Activated naive CD8-positive, alpha-beta T cell treated with anti-CD3 and anti-CD28 coated beads, Interleukin-2, amount 10 ng/mL, durations not matched to agents 7 days and 5 days (primary cell): ENCODE data around the gene RCOR1. TPM values are rescaled to one million over a fixed set of nuclear protein-coding genes. Genes with fewer than 3 reads are reported as not detected.

ENCODE experiments used
- ATAC-seq: fragments of 150-1000 bp; cut with Tn5 transposase; one replicate; pipeline ENCODE4 v1.10.0; 2021; ENCODE audit warnings: low read depth, moderate library complexity
- POLR2A ChIA-PET: fragments of 350-600 bp; sonication (Branson Sonifier 250); formaldehyde crosslinking; loops from one replicate; lab custom pipeline; 2021; ENCODE audit warnings: antibody characterized with exemption; lab: Charles Lee
- DNase-seq: peaks from one replicate; pipeline ENCODE4 v3.0.0; 2021
- H3K27ac Mint-ChIP-seq: one replicate; pipeline ENCODE4 v1.8.0; 2022; ENCODE audit warnings: mild to moderate bottlenecking, mixed read lengths
- H3K27me3 Mint-ChIP-seq: one replicate; pipeline ENCODE4 v1.8.0; 2022; ENCODE audit warnings: mild to moderate bottlenecking, moderate library complexity, mixed read lengths
- H3K36me3 Mint-ChIP-seq: one replicate; pipeline ENCODE4 v1.8.0; 2021; ENCODE audit warnings: mild to moderate bottlenecking, mixed read lengths
- H3K4me1 Mint-ChIP-seq: one replicate; pipeline ENCODE4 v1.8.0; 2021; ENCODE audit warnings: mixed read lengths
- H3K4me3 Mint-ChIP-seq: one replicate; pipeline ENCODE4 v1.8.0; 2022; ENCODE audit warnings: mild to moderate bottlenecking, moderate library complexity, mixed read lengths
- H3K9me3 Mint-ChIP-seq: one replicate; pipeline ENCODE4 v1.8.0; 2021; ENCODE audit warnings: mixed read lengths
- total RNA-seq, 2 experiments: library from RNA; stranded (reverse); gene quantifications; one replicate each; pipeline ENCODE4 v1.2.3, GENCODE V29; 2021

The RCOR1 gene
- total RNA-seq, 2 experiments from 2014 or later, result 21.7 to 24.3 TPM

DNA sequence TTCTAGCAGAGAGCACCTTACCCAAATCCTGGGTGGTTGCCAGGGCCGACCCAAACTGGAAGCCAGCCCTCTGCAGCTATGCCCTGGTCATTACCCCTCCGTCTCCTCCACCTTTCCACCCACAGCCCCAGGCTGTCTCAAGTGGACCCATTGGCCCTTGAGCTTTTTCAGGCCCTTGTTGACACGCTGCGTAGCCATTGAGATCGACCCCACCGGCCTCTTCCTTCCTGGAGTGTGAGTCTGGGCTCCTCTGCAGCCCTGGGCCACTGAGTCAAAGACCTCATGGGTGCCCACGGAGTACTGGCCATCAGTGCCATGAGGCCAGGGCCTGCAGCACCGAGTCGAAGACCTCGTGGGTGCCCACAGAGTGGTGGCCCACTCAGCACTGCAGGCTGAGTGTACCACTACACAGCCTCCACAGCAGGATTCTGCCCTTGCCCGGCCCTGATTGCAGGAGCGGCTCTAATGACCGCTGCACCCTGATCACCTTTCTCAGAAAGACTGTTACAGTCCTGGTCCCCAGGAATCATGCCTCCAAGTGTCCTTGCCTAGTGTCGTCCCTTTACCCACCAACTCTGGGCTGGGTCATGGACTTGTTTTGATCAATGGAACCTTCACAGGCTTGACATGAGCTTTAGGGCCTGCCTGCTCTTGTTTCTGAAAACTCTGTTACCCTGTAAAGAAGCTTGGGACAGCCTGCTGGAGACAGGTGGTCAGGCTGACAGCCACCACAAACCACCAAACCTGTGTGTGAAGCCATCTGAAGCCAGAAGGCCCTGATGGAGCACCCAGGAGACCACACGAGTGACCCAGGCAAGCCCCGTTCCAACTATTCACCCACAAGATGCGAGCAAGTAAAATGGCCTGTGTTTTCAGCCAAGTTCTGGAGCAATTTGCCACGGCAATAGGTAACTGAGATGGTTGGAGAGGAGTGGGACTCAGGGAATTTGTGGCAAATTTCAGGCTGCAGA lies 145.2 kb downstream of the RCOR1 start:
- ATAC-seq, result no peak
- no peak for DNase-seq
- Mint-ChIP-seq H3K36me3 (peaks cover 5% of the 10 kb centered on the region), H3K9me3 (peaks cover under 1% of the 10 kb centered on the region), H3K27ac (no peak overlapping the region), H3K4me1 (peaks cover 3% of the 10 kb centered on the region), H3K27me3 (no peaks in the 10 kb centered on the region), H3K4me3 (no peak overlapping the region)
- POLR2A ChIA-PET, result interaction anchor here (0.6 kb wide), 1 partner anchor 73 kb away, joined by 10 read pairs; no protein-coding TSS in a partner anchor

DNA sequence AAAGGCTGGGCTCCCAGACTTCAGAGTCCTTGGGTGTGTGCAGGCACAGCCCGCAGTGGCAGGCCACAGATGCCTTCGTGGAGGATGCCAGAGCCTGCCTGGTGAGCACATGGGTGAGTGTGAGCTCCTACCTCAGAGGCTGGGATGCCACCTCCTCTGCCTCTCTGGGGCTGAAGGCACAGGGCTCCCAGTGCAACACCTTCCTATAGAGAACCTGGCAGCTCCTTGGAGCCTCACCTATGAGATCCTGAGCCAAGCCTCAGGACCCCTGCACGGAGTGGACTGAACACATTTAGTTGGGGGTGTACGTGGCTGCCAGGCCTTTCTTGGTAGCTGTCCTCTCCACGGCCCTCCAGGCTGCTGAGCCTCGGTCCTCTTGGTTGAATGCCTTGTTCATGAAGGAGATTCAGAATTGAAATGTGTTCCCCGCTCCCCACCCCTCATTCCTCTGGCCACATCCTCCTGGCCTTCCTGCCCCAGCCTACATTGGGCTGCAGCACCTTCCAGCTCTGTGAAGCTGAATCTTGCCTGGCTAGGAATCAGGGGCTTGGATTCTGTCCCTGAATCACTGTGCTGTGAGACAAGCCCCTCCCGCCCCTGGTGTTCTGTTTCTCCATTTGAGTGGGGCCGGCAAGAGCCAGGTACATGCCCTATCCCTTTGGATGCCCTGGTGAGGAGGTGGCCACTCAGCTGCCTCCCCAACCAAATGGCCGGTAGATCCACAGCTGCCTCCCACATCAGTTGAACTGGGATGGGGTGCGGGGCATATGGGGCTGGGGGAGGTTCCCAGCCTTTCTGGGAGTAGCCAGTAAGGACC lies 146.1 kb downstream of the RCOR1 start:
- POLR2A ChIA-PET, result no interaction called here
- peaks cover 2% of the 10 kb centered on the region for H3K9me3 Mint-ChIP-seq
- ATAC-seq, result no peak
- H3K4me1 Mint-ChIP-seq, result peaks cover 3% of the 10 kb centered on the region
- DNase-seq, result no peak
- H3K36me3 Mint-ChIP-seq, result peaks cover 8% of the 10 kb centered on the region
- H3K4me3 Mint-ChIP-seq, result no peak overlapping the region
- no peak overlapping the region for H3K27ac Mint-ChIP-seq
- H3K27me3 Mint-ChIP-seq, result no peaks in the 10 kb centered on the region

DNA sequence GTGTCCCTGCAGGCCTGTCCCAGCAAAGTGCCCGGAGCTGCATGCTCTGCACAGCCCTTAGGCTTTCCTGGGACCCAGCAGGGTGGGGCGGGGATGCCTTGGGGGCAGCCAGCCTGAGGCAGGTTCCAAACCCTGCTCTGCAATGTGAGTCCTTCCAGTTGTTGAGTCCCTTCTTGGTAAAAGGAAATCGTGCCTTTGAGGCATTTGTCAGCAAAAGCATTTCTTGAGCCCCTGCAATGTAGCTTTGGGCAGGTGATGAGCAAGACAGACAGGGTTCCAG lies 146.7 kb downstream of the RCOR1 start:
- Mint-ChIP-seq H3K27ac (no peak overlapping the region), H3K9me3 (peaks cover 2% of the 10 kb centered on the region), H3K27me3 (no peaks in the 10 kb centered on the region), H3K4me3 (no peak overlapping the region), H3K36me3 (peaks cover 9% of the 10 kb centered on the region), H3K4me1 (peaks cover 3% of the 10 kb centered on the region)
- DNase-seq (no peak), ATAC-seq (no peak)
- POLR2A ChIA-PET, result no interaction called here

DNA sequence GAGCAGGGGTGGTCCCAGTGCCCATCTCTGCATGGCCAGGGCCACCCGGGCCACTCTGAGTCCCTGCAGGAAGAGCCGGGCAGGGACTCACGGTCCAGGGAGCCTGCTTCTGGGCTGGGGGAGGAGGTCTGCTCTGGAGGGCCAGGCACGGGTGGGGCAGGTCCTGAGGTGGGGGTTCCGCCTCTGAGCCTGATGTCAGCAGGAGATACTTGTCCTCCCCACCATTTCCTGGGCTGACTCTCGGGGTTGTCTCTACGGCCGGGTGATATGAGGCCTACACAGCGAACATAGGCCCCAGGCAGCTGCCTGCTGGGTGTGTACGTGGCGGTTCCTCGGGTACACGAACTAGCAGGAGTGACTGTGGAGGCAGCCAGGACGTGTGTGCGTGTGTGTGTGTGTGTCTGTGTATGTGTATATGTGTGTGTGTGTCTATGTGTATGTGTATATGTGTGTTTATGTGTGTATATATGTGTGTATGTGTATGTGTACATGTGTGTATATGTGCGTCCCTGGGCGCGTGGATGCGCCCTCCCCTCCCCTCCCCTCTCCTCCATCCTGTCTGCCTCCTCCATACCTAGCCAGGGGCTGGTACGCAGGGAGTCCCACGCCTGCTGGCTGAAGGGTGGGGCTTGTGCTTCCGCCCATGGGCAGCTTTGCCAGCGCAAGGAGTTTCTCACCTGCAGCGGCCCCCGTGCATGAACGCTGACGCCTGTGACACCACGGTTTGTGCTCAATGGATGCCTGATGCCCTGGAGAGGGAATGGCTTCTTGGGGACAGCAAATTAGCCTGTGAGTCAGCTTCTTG lies 154.4 kb downstream of the RCOR1 start:
- H3K4me1 Mint-ChIP-seq, result no peaks in the 10 kb centered on the region
- H3K27ac Mint-ChIP-seq, result no peak overlapping the region
- POLR2A ChIA-PET, result no interaction called here
- peaks cover 2% of the 10 kb centered on the region for H3K9me3 Mint-ChIP-seq
- no peak overlapping the region for H3K4me3 Mint-ChIP-seq
- peaks cover 5% of the 10 kb centered on the region for H3K36me3 Mint-ChIP-seq
- H3K27me3 Mint-ChIP-seq, result no peaks in the 10 kb centered on the region
- no peak for ATAC-seq
- DNase-seq, result no peak

DNA sequence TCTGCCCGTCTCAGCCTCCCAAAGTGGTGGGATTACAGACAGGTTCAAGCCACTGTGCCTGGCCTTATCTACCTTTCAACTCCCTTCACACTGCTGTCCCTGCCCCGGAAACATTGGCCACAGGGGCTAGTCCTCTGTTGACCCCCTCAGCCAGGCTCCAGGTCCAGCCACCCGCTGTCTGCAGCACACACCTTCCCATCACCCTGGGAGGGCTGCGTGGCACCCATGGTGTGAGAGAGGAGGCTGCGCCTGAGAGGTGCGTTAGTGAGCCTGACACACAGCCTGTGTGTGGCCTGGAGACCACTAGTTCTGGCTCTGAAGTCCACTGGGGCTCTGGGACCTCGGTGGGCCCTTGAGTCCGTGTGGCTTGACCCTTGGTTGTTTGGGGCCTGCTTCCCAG lies 156.4 kb downstream of the RCOR1 start:
- POLR2A ChIA-PET, result no interaction called here
- Mint-ChIP-seq H3K36me3 (no peaks in the 10 kb centered on the region), H3K9me3 (no peaks in the 10 kb centered on the region), H3K27me3 (no peaks in the 10 kb centered on the region), H3K4me1 (no peaks in the 10 kb centered on the region), H3K4me3 (no peak overlapping the region), H3K27ac (no peak overlapping the region)
- DNase-seq (no peak), ATAC-seq (no peak)

DNA sequence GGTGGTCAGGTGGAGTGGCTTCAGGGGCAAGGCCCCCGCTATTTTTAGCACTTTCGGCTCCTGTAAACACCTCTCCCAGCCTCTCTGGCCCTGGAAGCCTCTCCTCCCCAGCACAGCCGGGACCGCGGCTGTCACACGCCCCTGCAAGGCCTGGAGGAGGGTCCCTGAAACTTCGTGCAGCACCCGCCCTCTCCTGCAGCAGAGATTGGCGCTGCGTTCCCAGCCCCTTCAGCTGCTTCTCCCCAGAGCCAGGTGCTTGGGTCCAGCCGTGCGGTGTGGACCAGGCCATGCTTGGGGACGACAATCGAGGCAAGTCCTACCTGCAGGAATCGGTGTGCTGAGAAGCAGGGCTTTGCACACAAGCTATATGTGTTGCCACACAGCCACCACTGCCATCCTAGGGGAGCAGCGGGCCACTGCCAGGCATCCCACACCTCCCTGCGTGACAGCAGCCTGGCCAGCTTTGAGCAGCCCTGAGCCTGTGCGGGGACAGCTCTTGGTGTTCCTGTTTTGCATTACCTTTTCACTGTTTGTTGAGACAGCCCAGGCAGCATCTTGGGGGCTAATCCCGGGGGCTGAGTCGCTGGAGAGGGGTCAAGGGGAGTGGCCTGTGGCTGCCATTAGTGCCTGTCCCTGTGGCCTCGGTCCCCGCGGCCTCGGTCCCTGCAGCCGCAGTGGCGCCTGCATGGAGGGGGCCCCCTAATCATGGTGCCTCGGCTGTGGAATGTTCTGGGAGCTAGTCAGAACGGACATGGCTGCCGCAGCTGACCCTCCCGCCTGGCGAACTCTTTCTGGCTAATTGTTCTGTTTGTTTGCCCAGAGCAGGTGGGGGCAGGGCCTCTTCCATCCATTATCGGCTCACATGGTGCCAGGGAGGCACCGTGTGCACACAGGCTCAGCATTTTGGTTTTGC lies 157.2 kb downstream of the RCOR1 start:
- DNase-seq (no peak), ATAC-seq (no peak)
- H3K27me3 Mint-ChIP-seq, result no peaks in the 10 kb centered on the region
- H3K4me3 Mint-ChIP-seq, result no peak overlapping the region
- H3K27ac Mint-ChIP-seq, result no peak overlapping the region
- H3K36me3 Mint-ChIP-seq, result no peaks in the 10 kb centered on the region
- POLR2A ChIA-PET, result no interaction called here
- H3K4me1 Mint-ChIP-seq, result no peaks in the 10 kb centered on the region
- no peaks in the 10 kb centered on the region for H3K9me3 Mint-ChIP-seq

DNA sequence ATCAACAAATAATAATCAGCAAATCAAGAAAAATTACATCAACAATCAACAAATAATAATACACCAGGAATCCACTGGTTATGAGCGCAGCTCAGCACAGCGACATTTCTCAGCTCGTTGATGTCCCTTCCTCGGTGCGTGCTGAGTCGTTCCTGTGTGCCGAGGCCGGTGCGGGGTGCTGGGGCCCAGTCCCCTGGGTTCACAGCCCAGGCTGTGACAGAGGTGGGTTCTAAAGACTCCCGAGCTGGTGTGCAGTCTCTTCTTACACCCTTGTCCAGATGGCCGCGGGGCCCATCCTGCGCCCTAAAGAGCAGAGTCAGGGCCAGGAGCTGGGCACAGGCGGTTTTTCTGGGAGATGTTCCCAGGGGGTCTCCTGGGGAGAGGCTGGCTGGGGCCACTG lies 157.9 kb downstream of the RCOR1 start:
- POLR2A ChIA-PET, result no interaction called here
- Mint-ChIP-seq H3K27me3 (no peaks in the 10 kb centered on the region), H3K36me3 (no peaks in the 10 kb centered on the region), H3K4me3 (no peak overlapping the region), H3K4me1 (no peaks in the 10 kb centered on the region), H3K27ac (no peak overlapping the region), H3K9me3 (no peaks in the 10 kb centered on the region)
- no peak for ATAC-seq
- no peak for DNase-seq

DNA sequence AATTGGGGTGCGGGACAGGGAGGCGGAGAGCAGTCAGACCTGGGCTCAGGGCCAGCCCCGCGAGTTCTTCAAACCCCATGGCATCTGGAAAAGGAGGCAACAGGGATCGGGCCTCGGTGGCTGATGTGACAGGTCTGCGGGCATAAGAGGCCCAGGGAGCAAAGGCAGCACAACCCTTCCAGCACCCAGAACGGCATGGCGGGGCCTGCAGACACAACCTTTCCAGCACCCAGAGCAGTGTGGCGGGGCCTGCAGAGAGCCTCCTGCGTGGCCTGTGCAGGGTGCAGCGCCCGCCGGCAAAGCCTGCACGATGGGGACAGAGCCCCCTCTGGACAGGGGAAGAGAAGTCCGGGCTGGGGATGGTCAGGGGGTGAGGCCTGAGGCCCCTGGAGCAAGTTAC lies 158.6 kb downstream of the RCOR1 start:
- POLR2A ChIA-PET, result no interaction called here
- Mint-ChIP-seq H3K9me3 (no peaks in the 10 kb centered on the region), H3K27me3 (no peaks in the 10 kb centered on the region), H3K4me1 (no peaks in the 10 kb centered on the region), H3K4me3 (no peak overlapping the region), H3K27ac (no peak overlapping the region), H3K36me3 (no peaks in the 10 kb centered on the region)
- ATAC-seq (no peak), DNase-seq (no peak)

DNA sequence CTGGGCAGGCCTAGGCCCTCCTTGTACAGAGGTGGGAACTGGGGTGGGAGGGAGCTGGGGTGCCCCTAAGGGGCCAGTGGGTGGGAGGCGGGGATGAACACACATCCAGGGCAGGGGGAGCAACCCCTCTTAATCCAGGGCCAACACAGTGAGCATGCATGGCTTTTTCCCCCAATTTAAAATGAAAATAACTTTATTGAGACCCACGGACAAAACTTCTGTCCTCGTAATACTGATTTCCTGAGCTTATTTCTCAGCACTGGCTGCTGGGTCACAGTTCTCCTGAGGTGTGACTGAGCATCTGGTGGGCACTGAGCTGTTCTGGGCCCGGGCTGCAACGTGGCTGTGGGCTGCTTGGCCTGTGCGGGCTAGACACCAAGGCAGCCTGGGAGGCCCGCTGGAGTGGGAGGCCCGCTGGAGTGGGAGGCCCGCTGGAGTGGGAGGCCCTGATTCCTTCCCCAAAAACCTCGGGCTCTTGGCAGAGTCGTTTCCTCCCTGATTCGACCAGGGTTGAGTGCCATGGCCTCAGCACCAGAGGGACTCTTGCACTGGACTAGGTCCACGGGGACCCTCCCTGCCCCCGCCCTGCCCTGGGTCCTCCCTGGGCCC lies 159.9 kb downstream of the RCOR1 start:
- Mint-ChIP-seq H3K27me3 (no peaks in the 10 kb centered on the region), H3K36me3 (no peaks in the 10 kb centered on the region), H3K4me3 (no peak overlapping the region), H3K4me1 (no peaks in the 10 kb centered on the region), H3K9me3 (no peaks in the 10 kb centered on the region), H3K27ac (no peak overlapping the region)
- POLR2A ChIA-PET, result no interaction called here
- DNase-seq, result no peak
- ATAC-seq, result no peak

DNA sequence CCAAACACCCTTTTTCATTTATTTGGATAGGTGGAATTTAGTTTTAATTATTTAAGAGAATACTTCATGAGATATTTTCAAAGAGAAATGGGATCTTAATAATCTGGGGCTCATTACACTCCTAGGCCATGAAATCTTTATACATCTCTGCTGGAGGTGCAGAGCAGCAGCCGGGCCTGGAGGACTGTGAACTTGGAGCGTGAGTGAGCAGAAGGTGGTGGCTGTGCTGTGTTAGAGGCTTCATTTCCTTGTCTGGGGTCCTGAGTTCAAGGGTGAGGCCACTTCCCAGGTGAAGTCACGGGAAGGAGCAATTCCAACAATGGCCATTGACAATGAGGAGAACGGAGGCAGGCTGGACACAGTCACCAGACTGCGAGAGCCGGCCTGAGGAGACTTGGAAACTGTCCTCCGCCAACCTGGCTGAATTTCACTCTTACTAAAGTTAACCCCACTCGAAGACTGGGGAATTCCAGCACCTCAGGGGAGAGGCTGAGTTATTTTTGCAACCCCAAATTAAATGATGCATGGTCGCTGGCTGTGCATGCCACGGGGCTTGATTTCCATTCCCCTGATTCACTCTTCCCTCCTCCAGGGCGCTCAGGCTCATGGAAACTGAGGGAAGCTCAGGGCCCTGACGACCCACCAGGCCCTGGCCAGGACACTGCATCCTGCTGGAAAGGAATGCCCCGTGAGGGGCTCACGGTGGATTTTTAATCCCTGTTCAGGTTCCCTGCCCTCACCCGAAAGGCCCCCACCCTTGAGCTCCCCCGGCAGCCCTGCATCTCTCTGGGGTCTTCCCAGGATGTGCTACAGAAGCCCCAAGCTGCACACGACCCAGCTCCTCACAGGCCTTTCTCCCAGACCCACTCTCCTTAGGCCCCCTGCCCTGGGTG lies 162.2 kb downstream of the RCOR1 start:
- POLR2A ChIA-PET, result no interaction called here
- Mint-ChIP-seq H3K36me3 (no peaks in the 10 kb centered on the region), H3K27ac (no peak overlapping the region), H3K4me1 (no peaks in the 10 kb centered on the region), H3K9me3 (no peaks in the 10 kb centered on the region), H3K4me3 (no peak overlapping the region), H3K27me3 (no peaks in the 10 kb centered on the region)
- no peak for ATAC-seq
- no peak for DNase-seq

DNA sequence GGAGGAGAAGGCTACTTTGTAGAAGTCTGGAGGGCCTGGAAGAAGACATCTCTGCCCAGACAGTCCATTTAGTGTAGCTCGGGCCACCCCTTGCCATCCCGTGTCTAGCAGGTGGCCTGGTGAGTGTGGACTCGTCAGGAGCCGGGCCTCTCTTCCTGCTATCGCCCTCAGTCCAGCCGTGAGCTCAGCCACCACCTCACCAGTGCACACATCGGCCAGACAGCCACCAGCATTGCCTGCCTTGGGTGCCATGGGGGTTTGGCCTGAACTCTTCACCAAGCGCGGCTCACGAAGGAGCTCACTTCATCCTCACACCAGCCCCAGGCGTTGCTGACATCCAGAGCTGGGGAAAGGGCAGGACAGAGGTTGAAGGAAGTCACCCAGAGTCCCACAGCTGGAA lies 165.2 kb downstream of the RCOR1 start:
- no peaks in the 10 kb centered on the region for H3K9me3 Mint-ChIP-seq
- POLR2A ChIA-PET, result no interaction called here
- no peak overlapping the region for H3K4me3 Mint-ChIP-seq
- no peak overlapping the region for H3K27ac Mint-ChIP-seq
- no peaks in the 10 kb centered on the region for H3K27me3 Mint-ChIP-seq
- DNase-seq, result no peak
- ATAC-seq, result no peak
- H3K4me1 Mint-ChIP-seq, result no peaks in the 10 kb centered on the region
- H3K36me3 Mint-ChIP-seq, result no peaks in the 10 kb centered on the region
